Measurements from ENCODE around the gene HIPK2. TPM values are rescaled to one million over a fixed set of nuclear protein-coding genes. Genes with fewer than 3 reads are reported as not detected.

Gene HIPK2
- total and polyA plus RNA-seq, 2 experiments from 2014 or later: 7.3 to 16.9 TPM

DNA sequence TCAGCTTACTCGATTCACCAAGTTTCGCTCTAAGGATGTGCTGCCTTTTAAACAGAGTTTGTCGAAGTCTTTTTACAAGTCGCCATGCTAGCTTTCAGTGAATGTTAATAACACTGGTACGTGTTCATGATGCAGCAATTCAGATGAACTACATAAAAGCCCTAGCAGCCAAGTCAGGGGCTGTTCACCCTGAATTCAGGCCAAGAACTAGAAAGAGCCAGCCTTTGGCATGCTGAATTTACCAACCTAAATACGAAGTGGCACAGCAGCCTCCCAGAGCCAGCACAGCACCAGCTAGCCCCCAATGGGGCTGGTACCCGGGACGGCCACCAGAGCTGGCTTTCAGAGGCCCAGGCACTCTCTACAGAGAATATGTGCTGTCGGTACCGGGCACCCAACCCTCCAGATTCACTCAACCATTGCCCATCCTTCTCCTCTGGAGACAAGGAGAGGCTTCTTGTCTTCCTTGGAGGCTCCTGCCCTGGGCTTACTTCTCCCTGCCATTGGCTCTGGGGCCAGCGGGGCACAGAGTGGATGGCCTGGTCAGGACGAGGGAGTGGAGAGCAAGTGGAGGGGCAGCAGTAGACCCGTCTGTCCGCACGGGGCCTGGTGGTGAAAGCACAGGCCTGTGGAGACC, 64.2 kb downstream of the HIPK2 start (continued):
- no peak for TF ChIP-seq ZNF462 (CRISPR knock-in tag; IDR thresholded peaks at IDR 0.05)
- TF ChIP-seq REST (IDR thresholded peaks at IDR 0.05; ENCODE audit: unreplicated experiment): no peak

- Histone ChIP-seq H3K27ac (ENCODE audit: low read depth) (peak overlapping the region; percentile 78; the same call in 1 of the 2 replicates), H3K4me1 (ENCODE audit: insufficient read depth) (peaks cover 20% of the 10 kb centered on the region), H3K27me3 (ENCODE audit: insufficient read depth) (no peaks in the 10 kb centered on the region), H3F3A (replicated peaks; ENCODE audit: low read depth) (no peaks in the 10 kb centered on the region), H2AFZ (no peak overlapping the region), H3K9me2 (ENCODE audit: insufficient read depth) (0 out of 2 replicates have a peak, but pooled peaks cover 3% of the 10 kb centered on the region), H3K4me3 (no peak overlapping the region), H3K79me2 (replicated peaks; ENCODE audit: insufficient read depth) (no peaks in the 10 kb centered on the region; the same call in 1 of the 2 replicates), H4K20me1 (replicated peaks; ENCODE audit: insufficient read depth) (no peaks in the 10 kb centered on the region), H3K4me2 (peak overlapping the region; percentile 53; the same call in 1 of the 2 replicates), H3K36me3 (ENCODE audit: insufficient read depth) (no peaks in the 10 kb centered on the region)
- Mint-ChIP-seq H3K27me3 (ENCODE audit: insufficient read depth, low read depth, poor library complexity) (peaks cover 13% of the 10 kb centered on the region), H3K36me3 (ENCODE audit: low read depth) (peaks cover 28% of the 10 kb centered on the region), H3K4me1 (peaks cover 42% of the 10 kb centered on the region), H3K4me3 (no peak overlapping the region), H3K9me3 (no peaks in the 10 kb centered on the region), H3K27ac (peak overlapping the region; percentile 59)
- peak; percentile 32 for ATAC-seq
- no peak for DNase-seq (ENCODE audit: low spot score)
- TF ChIP-seq REST (IDR thresholded peaks at IDR 0.05; ENCODE audit: unreplicated experiment) (no peak), EZH2 (IDR thresholded peaks at IDR 0.05; ENCODE audit: low read depth, unreplicated experiment) (no peak), EZH2phosphoT487 (IDR thresholded peaks at IDR 0.05; ENCODE audit: unreplicated experiment) (no peak), JUNB (IDR thresholded peaks at IDR 0.05; ENCODE audit: unreplicated experiment) (no peak)
These were observed 64.7 kb downstream of the HIPK2 start for GRCh38 chr7:139713061-139713460.

Measured in GM23338 (cell line).